NCI-H2081 treated with DMSO at 0.1 percent for 48 hours (cell line): ENCODE measurements around the gene CD58.
"Not testable (repeated sequence)": the region's sequence is repeated elsewhere in the genome, so short reads cannot be mapped to it uniquely, and the experiment has no call there.

Experiments
- DNase-seq: peaks from one replicate; lab custom pipeline; 2025; lab: John Stamatoyannopoulos, UW

CD58 gene

GRCh38 chr1:116570358-116571214 is at the start of gene CD58:
Gene CD58 (minus strand): TSS chr1:116571026. CDS start chr1:116570972, 54 bp downstream.
- no peak for DNase-seq

DNA sequence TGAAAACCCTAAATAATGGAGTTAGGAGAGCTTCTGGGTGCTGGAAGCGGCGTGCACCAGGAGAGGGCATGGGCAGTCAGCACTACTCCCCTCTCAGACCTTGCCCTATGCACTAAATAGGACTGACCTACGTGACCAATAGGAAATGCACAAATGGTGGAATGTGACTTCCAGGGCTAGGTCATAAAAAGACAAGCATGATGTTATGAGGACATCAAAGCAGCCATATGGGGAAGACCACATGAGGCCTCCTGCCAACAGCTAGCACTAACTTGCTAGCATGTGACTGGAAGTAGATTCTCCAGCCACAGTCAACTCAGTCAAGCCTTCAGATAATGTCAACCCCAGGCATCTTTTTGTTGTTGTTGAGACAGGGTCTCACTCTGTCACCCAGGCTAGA is 49.6 kb upstream of the CD58 start:
- not testable (repeated sequence) for DNase-seq

DNA sequence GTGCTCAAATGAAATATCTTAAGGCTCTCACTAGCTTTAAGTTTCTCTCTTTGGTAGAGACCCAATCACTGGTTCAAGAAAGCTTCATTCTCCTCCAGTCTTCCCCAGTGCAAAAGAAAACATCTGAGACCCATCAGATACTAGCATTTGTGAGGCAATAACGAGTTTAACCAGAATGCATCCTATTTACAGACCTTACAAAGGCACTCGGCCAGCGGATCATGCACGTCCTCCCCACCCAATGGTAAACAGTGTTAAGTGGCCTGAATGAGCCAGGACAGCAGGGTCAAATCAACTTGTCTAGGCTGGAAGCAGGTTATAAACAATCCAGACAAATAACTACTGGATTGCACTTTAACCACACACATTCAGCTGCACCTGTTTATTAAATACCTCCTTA is 48.3 kb upstream of the CD58 start:
- not testable (repeated sequence) for DNase-seq

DNA sequence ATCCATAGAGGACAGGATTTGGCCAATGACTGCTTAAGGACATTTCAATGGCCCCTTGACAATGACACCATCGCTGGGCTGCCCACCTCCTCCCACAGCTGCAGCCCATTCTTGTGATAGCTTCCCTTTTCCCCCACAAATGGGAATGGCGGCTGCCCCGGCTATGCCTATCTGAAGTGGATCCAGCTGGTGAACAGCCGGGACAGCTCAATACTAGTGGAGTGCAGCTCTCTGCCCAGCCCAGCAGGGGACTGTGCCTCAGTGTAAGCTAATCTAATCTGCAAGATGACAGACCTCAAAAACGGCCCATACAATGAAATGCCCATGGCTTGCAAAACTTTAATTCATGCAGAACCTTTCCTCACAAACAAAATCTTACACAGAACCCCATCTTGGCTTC is 47.0 kb upstream of the CD58 start:
- DNase-seq, result not testable (repeated sequence)

DNA sequence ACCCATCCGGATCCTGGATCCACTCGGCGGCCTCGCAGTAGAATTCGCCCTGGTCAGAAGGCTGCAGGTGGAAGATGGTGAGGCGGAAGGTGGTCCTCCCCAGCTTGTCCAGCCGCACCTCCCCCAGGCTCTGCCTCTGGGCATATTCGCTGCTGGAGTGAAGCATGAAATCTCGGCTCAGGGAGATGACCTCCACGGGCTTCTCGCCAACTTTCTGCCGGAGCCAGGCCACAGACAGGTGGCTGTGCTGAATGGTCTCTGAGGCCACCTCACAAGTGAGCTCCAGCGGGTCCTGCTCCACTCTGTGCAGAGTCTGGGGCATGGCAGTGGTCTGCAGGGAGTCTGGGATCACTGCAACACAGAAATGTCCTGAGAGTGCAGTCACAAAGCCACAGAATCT is 43.0 kb upstream of the CD58 start:
- DNase-seq, result not testable (repeated sequence)

DNA sequence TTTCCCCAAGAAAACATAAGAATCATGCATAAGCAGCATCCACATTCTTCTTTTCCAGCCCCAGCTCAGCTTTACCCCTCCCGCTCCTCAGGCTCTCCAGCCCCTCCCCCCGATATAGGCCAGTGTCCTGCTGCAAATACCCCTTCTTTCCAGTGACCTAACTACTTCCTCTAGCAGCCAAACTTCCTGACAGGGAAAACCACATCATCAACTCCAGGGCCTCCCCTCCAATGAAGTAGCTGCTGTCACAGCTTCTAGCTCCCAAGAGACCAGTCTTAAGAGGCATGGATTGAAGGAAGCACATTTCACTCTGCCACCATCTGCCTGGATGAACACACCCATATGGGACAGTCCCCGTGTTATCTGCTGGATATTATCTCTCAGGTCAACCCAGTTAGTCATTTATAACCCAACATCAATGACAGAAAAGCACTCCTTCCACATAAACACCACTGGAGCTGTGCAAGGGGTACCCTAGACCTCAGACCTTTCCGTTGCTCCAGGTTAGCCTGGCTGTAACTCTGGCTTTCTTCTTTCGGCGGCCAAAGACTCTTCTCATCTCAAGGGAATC is 39.1 kb upstream of the CD58 start:
- DNase-seq, result not testable (repeated sequence)

GRCh38 chr1:116608841-116609240 is 38.0 kb upstream of the CD58 start:
- not testable (repeated sequence) for DNase-seq

DNA sequence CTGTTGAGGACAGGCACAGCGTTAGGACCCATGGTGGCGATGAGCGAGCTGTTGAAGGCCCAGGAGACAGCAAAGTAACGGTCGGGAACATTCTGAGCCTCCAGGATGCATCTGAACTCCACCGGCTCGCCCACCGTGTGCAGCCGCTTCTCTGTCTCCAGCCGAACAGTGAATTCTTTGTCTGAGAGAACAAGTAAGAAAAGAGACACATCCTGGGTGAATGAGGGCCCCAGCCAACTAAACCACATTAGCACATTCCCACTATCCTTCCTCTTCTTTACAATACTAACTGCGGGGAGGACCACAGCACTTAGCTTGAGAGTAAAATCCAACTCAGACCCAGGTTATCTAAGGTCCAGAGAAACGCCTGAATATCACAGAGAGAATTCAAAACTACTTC is 37.3 kb upstream of the CD58 start:
- not testable (repeated sequence) for DNase-seq

DNA sequence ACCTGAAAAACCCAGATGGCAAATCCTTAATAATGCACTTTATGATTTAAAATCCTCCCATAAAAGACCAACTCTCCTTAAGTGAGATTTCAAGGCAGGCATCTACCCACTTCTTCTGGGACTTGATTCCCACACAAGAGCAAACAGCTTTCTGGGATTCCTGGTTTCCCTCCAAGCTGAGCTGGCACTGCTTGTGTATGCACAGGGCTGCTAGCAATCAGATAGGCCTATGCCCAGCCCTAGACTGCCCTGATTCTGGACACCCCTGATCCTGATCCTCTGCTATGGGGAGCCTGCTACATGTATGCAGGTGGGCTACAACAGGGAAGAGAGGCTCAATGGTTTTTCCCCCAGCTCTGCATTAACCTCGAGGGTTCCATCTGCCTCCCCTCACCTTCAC is 36.6 kb upstream of the CD58 start:
- not testable (repeated sequence) for DNase-seq

- not testable (repeated sequence) for DNase-seq
These were observed 35.2 kb upstream of the CD58 start for GRCh38 chr1:116606067-116606466.

- DNase-seq, result no peak
These were observed 34.5 kb upstream of the CD58 start for GRCh38 chr1:116605315-116605714.

DNA sequence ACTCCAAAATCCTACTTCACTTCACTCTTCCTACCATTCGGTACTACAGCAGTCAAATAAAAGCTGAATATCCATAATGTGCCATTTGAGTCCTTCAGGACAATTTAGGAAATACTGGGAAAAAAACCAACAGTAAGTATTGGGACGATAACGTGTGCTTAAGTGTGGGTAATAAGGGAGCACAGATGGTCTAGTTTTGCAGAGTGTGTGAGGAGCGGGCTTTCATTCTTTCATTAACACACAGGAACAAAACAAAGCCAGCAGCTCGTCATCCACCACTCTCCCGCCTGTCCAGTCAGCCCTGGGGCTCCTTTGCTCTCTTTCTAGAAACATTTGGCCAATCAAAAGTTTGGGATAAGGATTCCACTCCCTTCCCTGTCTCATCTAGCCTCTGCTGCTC is 33.6 kb upstream of the CD58 start:
- not testable (repeated sequence) for DNase-seq

DNA sequence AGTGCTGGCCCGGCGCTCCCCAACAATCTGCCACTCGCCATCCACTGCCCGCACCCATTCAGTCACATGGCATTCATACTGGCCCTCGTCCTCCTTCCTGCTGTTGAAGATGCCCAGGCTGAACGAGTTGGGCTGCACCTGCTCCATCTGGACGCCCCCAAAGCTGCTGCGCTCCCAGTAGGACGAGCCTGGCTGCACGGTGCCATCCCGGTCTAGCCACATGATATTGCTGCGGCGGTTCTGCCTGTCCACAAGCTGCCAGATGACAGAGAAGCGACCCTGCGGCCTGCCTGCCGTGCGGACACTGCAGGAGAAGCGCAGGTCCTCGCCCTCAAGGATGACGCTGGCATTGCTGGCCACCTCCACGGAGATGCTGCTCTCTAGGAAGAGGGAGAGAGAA is 32.8 kb upstream of the CD58 start:
- not testable (repeated sequence) for DNase-seq

DNA sequence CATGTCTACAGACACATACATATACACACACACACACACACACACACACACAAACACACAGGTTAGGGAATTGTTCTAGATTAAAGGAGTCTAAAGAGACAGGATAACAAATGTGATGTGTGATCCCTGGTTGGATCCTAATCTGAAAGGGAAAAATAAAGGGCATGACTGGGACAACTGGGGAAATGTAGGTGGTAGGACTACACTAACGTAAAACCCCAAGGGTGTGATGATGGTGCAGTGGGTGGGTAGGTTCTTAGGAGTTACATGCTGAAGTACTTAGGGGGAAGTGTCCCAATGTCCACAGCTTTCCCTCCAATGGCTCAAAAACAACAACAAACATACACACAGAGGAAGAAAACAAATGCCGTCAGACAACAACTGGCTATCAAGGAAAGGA is 28.5 kb upstream of the CD58 start:
- DNase-seq, result not testable (repeated sequence)

- not testable (repeated sequence) for DNase-seq
These were observed 27.7 kb upstream of the CD58 start for GRCh38 chr1:116598420-116599036.

DNA sequence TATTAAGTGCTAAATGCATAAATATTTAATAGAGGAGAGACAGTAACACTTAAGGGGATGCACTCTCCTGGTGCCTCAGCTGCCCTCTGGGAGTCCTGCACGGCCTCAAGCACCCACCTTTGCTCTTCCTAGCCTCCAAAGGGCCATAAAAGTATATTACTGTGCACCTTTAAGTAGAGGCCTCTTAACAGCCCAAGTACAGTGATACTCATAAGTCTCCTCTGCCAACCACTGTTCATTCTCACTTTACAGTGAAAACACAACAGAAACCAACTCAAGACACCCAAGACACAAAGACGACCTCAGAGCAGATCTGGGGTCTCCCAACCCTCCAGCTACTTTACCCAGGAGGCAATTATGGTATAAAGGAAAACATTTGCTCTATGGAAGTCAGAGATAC is 26.6 kb upstream of the CD58 start:
- not testable (repeated sequence) for DNase-seq

- DNase-seq, result not testable (repeated sequence)
These were observed 26.0 kb upstream of the CD58 start for GRCh38 chr1:116596742-116597307.

- not testable (repeated sequence) for DNase-seq
These were observed 25.3 kb upstream of the CD58 start for GRCh38 chr1:116595946-116596741.

DNA sequence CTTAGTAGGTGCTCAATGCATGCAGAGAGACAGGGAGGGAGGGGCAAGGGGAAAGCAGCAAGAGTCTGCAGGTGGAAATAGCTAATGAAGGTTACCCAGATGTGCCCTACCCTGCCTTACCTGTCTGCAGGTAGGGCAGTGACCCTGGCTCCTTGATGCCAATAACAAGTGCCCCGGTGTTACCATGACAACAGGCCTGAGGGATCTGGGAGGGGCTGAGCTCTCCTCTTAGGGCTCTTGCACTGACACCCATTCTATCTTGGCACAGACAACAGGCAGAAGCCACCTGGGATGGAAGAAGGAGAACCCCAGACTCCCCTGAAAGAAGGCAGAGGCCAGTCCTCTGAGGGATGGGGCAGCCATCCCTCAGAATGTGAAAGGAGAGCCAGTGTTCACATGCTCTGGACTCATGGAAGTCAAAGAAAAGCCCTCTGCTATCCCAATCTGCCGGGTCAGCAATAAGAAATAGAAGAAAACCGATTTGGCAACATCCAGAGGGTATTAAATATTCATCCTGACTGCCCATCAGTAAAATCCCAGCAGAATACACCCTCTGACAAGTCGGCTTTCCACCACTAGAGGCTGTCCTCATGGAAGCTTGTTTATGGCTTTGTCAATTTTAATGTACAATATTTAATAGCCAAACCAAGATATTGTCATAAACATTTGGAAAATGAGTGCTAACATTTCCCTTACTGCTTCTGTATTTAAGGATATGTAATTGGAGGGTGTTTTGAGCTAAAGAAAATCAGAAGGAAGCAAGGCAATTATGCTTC is 24.4 kb upstream of the CD58 start:
- DNase-seq, result not testable (repeated sequence)

DNA sequence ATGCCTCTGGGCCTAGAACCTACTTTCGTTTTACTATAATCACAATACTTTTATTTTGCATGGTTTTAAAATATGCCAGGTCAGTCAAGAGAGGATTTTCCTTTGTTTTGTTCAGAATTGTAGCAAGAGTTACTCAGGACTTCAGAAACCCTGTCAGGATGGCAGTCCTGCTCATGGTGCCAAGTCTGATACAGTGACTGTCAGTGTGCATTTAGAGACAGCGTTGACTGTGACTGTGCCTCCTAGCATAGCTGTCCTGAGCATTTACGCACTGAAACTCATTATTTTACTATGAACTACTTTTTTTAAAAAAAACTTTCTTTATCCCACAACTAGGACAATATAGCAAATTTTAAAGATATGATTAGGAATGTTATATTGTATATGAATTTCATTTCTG is 23.2 kb upstream of the CD58 start:
- not testable (repeated sequence) for DNase-seq

GRCh38 chr1:116593401-116593800 is 22.6 kb upstream of the CD58 start:
- DNase-seq, result not testable (repeated sequence)
